Stimulated activated CD4-positive, alpha-beta T cell treated with anti-CD3 and anti-CD28 coated beads, Interleukin-2, amount 100 ng/mL, for 4 hours (primary cell): Measurements from ENCODE around the gene EXOC3L4.
"Not testable (repeated sequence)": the region's sequence is repeated elsewhere in the genome, so short reads cannot be mapped to it uniquely, and the experiment has no call there.

Source experiments
- DNase-seq: peaks from one replicate; pipeline ENCODE4 v3.0.0-alpha.2; 2020; ENCODE audit warnings: low read depth

The EXOC3L4 gene

GRCh38 chr14:103151270-103151945, 56.9 kb downstream of the EXOC3L4 start:
- DNase-seq = no peak

DNA sequence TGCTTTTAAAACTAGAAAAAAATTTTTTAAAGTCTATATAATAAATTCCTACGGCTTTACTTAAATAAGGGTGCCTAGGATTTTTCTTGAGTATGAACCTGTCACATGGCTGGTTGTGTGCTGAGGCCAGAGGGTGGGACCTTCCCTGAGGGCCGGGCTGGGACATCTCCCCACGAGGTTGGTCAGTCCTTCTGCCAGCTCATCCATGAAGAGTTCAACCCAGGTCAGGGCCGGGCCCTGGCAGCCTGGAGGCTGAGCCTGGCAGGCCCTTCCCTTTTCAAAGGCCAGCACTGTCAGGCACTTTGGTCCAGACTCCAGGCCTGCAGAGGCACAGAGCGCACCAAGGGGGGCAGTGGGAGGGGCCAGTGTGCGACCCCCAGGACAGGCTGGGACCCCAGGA, 60.5 kb downstream of the EXOC3L4 start:
- no peak for DNase-seq

DNA sequence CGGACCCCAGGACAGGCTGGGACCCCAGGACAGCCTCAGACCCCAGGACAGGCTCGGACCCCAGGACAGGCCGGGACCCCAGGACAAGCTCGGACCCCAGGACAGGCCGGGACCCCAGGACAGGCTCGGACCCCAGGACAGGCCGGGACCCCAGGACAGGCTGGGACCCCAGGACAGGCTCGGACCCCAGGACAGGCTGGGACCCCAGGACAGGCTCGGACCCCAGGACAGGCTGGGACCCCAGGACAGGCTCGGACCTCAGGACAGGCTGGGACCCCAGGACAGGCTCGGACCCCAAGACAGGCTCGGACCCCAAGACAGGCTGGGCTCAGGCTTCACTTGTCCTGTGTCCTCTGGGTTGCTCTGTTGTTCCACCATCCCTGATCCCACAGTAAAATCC, 60.9 kb downstream of the EXOC3L4 start:
- DNase-seq = not testable (repeated sequence)

DNA sequence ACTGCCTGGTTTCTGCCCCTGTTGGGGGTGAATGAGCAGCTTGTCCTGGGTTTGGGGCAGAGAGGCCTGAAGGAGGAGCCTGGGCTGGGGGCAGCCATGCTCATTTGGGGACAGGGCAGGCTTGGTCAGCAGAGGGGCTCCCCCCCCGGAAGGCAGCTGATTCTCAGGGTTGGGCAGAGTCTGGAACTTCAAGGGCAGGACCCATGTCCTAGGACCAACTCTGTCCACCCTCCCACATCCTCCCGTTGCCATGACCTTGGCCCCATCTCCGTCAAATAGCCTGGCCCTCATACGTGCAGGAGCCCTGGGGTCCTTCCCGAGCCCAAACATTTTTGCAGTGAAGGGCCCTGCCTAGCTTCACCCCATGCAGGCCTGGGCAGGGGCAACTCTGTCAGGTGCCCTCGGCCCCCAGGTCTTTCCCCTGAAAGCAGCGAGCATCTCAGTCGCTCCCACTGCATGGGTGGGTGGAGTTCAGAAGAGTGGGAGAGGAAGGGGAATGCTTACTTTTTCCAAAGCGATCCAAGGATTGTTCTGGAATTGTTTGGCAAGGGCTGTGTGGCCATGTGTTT, 61.4 kb downstream of the EXOC3L4 start:
- DNase-seq = no peak

DNA sequence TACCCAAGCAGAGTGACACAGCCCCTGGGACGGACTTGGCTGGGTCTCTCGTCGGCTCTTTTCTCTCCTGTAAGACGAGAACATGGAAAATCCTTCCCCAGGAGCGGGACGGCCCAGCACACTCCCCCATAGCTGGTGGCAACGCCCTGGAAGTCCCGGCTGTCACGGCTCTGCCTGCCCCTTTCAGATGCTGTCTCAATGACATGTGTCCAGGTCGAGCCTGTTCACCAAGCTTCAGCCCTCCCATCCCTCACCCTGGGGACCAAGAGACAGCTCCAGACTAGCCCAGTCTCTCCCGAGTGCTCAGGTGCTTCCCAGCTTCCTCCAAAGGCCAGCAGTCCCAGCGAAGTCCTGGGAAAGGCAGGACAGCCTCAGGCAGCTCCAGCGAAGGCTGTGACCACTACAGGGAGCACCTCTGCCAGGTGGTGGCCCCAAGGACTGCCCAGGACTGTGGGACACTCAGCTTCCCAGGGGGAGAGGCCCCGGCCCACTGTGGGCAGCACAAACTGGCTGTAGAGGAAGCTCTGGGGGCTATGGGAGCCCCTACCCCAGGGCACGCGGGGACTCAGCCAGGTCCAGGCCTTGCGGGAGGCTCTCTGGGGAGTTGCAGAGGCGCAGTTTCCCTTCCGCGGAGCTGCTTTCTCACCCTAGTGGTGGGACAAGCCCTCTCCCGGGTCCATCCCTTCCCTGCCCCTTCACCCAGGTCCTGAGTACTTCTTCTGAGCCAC, 62.3 kb downstream of the EXOC3L4 start:
- no peak for DNase-seq

- no peak for DNase-seq
Measured at GRCh38 chr14:103157969-103158368, 63.4 kb downstream of the EXOC3L4 start.

DNA sequence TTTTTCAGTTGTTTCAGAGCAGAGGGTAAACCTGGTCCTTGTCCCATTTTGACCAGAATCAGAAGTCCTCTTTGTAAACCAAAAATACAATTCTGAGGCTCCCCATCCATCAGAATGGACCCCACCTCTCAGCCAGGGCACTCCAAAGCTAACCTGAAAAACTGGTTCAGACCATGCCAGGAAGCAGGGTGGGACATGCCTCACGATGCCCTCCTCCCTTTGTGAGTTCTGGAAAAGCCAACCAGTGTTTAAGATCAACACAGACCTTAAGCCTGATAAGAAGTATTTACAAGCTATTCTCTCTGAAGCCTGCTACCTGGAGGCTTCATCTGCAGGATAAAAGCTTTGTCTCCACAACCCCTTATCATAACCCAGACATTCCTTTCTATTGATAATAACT, 64.2 kb downstream of the EXOC3L4 start:
- no peak for DNase-seq
